Measurements from ENCODE around the gene PPP6R2.

PPP6R2 gene

DNA sequence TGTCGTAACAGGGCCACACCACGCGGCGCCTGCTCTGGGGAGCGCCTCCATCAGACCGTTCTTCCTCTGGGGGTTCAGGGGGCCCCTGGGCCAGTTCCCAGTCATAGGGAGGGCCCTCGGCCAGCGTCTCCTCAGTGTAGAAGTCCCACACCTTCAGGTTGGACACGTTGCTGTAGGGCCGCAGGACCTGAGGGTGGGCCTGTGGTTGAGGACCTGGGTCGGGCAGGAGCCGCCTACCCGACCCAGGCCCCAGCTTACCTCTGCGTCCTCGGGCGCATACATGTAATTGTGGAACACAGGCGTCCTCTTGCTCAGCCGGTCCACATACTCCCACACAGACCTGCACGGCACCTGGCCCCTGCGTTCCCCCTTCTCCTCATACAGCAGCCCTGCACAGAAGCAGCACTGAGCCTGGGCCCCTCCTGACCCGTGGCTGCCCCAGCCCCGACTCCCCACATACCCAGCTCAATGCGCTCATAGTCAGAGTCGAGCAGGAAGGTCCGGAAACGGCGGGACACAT is 111.5 kb downstream of the PPP6R2 start:
- no peak for DNase-seq

DNA sequence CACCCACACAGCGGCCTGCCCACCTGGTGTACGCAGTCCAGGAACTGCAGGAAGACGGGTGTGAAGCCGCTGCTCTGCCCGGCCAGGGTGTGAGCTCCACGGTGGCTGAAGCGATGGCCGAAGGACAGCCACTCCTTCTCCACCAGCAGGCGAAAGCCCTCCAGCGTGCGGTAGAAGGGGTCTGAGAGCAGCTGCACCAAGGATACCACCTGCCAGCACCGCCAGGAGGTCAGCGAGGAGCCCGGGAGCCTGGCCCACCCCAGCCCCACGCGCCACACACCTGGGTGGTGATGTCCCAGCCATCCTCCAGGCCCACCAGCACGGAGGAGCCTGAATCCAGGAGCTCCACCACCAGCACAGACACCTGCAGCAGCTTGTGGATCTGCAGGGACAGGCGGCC is 112.1 kb downstream of the PPP6R2 start:
- no peak for DNase-seq

DNA sequence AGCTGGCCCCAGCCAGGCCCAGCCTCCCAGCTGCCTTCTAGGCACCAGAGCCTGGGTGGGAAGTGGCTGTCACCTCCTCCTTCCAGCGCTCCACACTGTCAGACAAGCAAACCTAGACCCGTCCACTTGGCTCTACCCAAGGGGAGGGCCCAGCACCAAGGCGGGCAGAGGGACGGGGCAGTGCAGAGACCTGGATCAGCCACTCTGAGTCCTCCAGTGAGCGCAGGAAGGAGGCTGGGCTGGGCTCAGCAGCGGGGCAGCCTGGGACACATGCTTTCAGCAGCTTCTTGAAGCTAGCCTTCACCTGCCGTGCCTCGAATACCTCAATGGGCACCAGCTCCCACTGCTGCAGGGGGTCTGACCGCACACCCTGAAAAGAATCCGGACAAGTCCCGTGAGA is 112.9 kb downstream of the PPP6R2 start:
- no peak for DNase-seq

DNA sequence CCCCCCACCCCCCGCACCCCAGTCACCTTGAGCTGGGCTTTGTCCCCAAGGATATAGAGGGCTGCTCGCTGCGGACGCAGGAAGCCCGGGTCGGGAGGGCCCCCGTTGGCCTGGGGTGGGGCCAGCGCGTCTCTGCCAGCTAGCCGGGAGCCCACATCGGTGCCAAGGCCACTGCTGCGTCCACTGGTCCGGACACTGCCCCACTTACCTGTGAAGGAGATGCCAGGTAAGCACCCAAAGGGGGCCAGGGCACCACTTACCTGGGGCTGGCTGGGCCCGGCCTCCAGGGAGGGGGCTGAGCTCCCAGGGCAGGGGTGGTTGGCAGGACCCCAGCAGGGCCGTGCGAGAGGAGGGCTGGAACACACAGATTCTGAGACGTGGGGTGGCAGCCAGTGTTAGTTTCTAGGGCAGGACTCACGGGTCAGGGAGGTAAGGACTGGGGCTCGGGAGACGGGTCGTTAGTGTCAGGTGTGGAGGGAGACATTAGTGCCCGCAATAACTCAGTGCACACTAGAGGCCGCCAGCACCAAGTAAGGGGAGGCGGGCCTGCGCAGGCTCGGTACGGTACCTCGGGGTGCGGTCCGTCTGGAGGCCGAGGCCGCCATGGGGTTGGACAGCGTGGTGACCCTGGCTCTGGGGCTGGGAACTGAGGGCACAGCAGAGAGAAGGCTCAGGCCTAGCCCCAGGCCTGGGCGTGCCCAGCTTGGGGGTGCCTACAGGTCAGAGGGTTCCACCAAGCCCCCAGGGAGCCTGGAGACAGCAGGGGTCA is 113.5 kb downstream of the PPP6R2 start:
- DNase-seq, result no peak

DNA sequence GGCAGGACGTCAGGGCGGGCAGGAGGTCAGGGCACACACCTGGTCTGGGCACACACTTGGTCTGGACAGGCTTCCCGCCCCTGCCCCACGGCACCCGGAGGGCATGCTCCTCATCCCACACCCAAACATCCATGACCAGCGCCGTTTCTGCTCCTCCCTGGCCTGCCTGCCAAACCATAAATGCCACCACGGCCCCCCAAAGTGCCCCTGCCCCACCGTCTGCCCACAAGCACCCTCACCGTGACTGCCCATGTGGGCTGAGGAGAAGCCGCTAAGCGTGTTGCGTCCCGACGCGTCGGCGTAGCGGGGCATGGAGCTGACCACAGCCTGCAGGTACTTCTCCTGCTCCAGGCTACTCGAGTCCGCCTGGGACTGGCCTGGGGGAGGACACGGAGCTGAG is 115.9 kb downstream of the PPP6R2 start:
- no peak for DNase-seq

DNA sequence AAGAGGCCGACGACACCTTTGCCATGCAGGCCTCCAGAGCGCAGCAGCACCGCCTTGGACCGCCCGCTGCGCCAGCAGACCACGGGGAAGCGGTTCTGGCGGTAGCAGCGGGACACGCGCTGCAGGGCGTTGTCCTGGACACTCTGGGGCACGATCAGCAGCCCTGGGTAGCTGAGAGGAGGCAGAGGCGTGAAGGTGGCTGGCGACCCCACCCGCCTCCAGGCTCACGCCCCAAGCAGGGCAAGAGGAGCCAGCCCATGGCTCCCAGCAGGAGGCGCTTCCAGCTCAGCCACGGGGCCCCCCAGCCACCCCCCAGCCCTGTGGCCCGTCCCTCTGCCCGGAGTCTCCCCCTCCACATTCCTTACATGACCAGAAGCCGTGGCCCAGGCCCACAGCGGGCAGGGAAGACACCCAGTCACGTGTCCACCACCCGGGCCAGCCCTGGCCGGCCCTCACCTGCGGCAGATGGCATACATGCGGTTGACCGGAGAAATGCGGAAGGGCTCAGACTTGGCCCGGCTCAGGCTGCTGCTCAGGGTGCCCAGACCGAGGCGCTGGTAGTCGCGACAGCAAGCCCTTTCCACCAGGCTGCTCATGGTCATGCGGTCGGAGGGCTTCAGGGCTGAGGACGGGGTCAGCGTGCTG is 116.5 kb downstream of the PPP6R2 start:
- DNase-seq, result no peak

DNA sequence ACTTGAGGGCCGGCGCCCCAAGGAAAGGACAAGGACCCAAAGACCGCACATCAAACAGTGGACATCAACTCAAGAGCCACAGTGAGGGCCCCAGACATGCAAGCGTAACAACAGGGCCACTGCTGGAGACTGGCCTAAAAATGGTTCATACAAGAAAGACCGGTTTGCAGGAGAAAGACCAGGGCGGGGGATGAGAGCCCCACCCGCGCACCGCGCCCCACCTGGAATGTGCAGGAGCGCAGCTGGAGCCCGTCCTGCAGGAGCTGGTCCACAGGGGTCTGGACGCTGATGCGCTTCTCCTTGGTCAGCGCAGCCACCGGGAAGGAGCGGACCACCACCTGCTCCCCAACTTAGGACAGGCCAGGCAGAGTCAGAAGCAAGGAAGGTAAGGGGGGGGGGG is 117.8 kb downstream of the PPP6R2 start:
- no peak for DNase-seq

DNA sequence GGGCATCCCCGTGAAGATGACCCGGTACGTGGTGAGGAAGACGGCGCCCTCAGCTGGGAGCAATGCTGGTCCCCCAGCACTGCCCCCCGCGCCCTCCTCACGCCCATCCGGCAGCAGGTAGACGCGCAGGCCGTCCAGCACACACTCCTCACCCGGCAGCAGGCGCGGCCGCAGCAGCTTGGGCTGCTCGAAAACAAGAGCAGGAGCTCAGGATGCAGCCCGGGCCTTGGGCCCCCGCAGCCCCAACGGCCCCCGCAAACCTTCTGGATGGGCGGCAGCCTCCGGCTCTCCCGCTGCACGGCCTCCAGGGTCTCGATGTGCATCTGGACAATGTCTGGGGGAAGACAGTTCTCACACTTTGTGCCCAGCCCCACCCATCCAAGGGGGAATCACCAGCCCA is 118.4 kb downstream of the PPP6R2 start:
- no peak for DNase-seq

DNA sequence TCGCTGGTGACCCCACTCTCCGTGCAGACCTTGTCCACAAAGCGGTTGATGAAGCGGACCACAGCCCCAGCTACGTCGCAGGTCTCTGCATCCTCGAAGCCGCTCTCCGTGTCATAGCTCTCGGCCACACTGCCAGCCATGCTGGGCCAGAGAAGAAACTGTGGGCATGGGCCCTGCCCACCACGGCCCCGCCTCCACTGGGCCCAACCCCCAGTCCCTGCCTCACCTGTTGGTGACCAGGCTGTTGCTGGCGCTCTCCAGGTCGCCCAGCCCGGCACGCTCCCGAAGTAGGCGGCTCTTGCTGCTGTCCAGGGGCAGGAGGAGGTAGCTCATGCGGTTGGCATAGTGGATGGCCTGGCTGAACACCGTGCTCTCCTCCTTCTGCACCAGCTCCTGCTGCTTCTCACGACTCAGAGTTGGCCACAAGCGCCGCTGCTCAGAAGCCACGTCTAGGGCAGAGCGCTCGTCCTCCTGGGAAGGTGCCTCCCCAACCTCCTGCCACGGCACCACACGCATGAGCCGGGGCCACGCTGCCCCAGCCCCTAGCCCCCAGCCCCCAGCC is 118.9 kb downstream of the PPP6R2 start:
- DNase-seq, result no peak

DNA sequence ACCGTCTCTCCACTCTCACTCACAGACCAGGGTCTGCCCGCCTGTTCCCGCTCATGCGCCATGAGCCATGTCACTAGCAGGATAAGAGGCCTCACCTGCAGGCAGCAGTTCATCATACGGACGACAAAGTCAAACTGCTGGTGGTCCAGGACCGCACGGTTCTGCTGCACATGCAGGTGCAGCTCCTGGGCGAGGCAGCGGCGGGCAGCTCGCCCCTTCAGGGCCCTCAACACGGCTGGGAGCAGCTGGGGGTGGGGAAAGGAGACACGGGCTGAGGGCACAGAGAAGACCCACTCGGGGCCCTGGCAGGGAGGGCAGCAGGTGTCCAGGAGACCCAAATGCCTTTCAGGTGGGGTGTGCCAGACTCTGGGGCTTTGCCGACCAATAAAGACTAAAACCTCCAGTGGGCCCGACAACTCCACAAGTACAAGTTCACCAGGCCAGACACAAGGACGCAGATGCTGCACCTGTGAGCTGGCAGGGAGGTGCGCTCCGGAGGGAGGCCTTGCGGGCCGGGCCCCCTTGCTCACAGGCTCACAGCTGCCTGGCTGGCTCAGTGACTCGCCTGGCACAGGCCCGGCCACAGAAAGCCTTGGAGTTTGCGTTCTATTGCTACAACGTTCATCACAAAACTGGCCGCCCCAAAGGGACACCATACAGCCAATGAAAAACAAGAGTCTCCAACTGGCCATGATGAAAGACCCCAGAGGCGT is 120.2 kb downstream of the PPP6R2 start:
- DNase-seq, result no peak

DNA sequence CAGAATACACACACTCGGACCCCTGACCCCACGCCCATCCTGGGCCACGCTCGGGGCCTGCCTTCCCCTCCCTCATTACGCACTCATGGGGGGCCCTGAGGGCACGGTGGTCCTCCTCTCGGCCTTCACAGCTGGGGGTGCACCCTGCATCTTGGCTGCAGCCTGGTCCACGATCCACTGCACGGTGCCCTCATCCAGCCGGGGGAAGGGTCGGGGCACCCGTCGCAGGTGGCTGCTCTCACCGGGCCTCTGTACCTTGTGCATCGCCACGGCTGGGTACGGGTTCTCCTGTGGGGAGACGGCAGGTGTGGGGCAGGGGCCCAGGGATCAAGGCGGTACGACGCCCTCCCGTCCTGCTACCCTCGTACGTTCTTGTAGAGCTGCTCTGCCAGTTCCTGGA is 121.3 kb downstream of the PPP6R2 start:
- no peak for DNase-seq

DNA sequence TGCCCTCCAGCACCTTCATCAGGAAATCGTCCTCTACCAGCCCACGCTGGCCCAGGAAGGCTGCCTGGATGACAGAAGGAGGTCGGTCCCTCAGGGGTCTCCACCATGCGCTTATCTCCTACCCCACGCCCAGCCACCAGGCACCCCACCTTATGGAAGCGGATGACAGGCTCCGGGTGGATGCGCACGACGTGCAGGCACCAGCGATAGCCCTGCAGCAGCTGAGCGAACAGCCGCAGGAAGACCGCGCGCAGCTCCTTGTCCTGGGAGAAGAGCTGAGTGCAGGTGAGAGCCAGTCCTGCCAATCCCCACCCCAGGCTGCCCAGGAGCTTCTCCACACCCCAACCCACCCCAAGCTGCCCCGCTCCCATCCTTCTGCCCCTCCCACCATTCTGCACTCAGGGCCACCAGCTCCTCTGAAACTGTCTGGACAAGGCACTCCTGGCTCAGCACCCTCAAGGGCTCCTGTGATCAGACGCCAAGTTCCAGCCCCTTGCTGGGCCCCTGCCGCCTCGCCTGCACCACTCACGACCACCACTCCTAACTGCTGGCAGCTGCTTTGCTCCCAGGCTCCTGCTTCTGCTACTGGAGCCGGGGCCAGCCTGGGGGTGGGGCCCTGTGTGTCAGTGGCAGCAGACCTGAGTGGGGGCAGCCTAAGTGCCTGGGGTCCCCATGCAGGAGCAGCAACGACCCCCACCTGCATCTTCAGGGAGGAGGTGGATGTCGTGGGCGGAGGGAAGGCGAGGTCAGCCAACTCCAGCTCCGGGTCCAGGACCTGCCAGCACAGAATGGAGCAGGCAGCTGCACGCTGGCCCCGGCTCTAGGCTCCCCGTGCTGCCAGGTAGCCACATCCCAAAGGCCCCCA is 122.2 kb downstream of the PPP6R2 start:
- no peak for DNase-seq

DNA sequence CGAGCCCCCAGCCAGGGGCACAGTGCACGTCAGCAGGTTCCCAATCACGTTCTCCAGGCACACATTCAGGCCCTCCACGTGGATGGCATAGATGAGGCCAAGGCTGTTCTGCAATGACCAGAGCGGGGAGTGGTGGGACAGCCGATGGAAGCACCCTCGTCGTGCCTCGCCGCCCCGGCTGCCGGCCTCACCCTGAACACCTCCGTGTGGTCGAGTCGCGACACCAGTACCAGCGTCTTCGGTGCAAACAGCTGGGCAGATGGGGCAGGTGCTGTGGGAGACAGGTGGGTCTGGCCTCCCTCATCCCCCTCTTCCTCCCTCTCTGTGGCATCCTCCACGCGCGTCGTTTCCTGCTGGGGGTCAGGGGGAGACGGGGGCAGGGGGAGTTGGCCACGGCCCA is 124.2 kb downstream of the PPP6R2 start:
- DNase-seq, result no peak

DNA sequence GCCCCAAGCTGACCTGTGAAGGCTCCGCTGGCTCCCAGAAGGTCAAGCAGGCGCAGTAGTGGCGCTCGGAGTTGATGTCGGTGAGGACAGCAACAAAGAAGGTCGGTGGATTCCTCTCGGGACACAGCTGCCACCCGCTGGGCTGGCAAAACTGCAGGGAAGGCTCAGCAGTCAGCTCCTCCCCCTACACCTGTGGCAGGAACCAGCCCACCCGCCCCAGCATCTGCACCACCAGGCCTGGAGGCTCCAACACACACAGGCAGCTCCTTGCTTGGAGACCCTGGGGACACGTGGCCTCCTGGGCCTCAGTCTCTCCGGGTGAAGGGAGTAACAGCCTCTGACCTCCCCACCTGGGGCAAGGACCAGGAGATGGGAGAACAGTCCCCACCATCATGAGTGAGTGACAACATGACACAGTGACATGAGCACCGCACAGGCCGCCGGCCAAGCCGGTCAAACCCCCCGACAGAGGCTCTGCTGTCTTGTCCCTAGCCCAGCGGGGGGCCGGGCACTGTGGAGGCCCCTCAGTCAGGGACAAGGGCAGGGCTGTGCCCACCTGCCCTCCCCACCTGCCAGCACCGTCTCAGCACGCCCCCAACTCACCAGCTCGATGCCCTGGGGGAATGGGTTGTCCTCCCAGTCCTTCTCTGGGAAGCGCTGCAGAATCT is 124.8 kb downstream of the PPP6R2 start:
- no peak for DNase-seq

DNA sequence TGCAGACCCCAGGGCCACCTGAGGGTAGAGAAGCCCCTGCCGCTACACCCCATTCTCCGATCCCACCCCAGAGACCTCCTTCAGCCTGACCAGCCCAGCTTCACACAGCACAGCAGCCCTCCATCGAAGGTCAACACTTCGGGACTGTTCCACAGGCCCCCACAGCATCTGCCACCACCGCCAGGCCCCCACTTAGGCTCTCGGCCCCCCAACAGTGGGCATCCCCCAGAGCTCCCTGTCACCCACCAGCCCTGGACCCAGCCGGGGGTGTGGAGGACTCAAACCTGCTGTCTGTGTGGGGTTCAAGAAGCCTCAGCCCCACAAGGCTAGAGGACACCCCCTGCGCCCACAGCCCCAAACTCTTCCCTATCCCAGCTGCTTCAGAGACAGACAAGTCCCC is 125.5 kb downstream of the PPP6R2 start:
- no peak for DNase-seq

DNA sequence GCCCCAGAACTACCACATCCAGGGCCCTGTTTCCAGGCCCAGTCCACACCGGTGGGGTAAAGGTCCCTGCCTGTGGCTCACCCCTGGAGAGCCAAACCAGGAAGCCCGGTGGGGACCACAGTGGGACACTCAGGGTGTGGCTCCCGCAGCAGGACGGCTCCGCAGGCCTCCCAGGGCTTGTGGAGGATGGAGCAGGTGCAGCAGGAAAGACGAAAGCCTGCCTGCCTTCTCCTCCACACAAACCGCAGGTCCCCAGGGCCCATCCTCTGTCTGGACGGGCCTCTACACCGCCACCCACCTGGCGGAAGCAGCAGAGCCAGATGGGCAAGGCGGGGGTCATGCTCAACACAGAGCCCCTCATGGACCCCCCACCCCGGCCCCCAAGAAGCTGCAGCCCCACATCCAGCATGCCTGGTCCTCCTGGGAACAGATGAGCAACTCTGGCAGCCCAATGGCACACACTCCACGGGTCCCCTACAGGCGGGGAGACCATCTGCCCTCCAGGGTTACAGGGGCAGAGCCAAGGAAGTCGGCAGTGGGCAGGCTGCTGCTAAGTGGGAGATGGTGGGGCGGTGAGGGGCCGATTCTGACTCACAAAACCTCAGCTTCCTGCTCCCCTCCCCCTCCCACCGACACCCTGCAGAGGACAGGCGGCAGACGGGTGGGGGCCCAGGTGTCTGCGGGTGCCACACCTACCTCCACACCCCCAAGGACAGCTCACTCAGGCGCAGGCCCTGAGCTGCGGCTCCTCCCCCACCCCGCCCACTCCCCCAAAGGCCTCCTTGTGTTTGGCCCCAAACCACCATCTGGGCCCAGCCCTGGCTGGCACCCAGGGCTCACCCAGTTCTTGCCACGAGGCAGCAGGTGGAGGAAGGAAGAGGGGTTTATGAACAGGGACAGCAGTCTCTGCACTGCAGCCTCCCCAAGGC is 126.5 kb downstream of the PPP6R2 start:
- peak; percentile 97 for DNase-seq

DNA sequence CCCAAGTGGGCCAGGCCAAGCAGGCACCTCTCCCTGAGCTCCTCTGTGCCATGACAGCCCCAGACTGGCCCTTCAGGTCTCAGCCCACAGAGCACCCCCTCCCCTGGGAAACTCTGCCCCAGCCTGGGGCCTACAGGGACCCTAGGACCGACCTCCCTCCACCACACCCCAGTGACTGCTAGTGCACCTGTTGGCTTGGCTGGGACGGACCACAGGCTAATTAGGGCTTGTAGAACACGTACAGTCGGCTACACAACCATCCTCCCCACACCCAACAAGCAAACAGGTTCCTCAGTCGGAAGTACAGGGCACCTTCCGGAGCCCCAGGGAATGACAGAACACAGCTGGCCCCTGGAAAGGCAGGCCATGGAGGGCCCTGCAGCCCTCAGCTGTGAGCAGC is 127.4 kb downstream of the PPP6R2 start:
- no peak for DNase-seq

DNA sequence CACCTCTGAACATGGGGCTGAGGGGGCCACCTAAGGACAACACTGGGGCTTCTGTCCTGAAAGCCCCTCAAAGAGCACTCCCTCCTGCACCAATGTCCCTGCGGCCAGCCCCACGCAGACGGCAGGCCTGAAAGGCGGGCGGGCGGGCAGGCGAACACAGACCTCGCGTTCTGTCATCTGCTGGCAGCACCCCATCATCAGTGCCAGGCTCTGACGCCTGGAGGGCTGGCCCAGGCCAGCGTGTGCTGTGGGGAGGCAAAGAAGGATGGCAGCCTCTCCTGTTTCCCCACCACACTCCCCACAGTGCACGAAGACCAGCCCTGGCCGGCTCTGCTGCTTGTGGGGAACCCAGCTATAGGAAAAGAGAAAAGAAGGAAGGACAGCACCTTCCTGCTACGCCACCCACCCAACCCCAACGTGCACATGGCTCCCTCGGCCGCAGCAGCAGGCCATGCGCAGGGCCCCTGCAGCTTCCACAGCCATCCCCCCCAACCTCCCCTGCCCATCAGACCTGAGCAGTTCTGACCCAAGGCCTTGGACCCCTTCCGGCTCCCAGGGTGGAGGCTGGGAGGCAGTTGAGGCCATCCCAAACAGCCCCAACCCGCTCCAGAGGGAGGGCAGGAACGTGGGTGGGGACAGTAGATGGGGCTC is 128.2 kb downstream of the PPP6R2 start:
- DNase-seq, result no peak

DNA sequence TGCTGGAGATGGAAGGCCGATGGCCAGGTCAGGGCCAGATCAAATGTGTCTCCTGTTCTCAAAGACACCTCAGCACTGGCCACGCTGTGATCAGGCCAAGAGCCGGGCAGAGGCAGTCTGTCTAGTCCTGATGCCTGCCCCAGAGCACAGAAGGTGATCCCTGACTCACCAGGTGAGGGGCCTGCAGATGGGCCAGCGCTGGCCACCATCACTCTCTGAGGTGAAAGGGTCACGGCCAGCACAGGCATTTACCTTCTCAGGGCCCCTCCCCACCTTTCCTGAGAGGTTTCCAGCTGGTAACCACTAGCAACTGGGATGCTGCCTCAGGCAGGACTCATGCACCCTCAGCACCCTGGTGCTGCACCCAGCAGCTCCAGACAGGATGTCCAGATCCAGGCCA is 128.8 kb downstream of the PPP6R2 start:
- DNase-seq, result no peak

DNA sequence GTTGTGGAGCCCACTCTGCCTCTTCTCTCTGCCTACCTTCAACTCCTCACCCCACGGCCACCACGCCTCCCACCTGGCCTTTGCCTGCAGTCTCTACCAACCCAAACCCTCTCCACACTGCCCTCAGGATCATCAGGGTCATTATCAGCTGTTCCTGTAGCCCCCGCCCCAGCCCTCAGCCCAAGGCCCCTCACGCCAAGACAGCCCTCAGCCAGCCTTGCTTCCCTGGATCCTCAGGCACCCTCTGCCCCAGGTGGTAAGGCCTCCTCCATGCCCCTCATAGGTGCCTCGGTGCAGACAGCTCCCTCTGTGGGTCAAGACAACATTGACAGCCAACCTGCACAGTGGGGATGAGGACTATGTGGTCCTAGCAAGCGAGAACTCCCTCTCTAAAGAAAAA is 130.0 kb downstream of the PPP6R2 start:
- peak; percentile 82 for DNase-seq
